GM21447 (cell line): ENCODE data around the gene BCAR1.
"Not testable (repeated sequence)": the region's sequence is repeated elsewhere in the genome, so short reads cannot be mapped to it uniquely, and the experiment has no call there.

Experiments
- ATAC-seq: cut with Tn5 transposase; IDR thresholded peaks from one replicate; pipeline ENCODE4 v1.9.1; 2021; ENCODE audit not compliant: unreplicated experiment

BCAR1 gene

DNA sequence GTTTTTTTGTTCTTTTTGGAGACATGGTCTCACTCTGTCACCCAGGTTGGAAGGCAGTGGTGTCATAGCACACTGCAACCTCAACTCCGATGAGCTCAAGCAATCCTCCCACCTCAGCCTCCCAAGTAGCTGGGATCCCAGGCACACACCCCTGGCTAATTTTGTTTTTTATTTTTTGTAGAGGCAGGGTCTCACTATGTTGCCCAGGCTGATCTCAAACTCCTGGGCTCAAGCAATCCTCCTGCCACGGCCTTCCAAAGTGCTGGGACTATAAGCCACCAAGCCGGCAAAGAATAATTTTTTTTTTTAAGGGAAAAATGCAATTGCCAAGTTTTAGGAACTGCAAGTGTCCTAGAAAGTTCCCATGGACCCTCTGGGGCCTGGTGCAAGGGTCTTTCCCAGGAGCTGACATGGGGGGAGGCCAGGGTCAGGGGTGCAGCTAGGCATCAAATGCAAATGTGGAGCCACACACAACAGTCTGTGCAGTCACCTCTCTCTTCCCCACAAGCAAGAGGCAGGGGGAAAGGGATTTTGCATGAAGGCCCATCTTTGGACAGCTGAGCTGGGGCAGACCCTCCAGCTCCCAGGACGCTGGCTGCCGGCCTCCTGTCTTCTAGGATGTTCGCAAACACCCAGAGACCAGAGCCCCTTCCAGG is 20.1 kb upstream of the BCAR1 start:
- ATAC-seq: peak; percentile 14

DNA sequence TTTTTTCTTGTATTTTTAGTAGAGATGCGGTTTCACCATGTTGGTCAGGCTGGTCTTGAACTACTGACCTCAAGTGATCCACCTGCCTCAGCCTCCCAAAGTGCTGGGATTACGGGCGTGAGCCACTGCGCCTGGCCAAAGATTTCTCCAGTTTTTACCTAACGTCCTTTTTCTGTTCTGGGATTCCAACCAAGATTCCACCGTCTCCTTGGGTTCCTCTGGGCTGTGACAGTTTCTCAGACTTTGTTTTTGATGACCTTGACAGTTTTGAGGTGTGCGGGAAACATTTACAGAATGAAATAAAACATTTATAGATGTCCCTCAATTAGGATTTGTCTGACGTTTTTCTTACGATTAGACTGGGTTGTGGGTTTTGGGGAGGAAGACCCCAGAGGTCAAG is 17.9 kb upstream of the BCAR1 start:
- not testable (repeated sequence) for ATAC-seq

DNA sequence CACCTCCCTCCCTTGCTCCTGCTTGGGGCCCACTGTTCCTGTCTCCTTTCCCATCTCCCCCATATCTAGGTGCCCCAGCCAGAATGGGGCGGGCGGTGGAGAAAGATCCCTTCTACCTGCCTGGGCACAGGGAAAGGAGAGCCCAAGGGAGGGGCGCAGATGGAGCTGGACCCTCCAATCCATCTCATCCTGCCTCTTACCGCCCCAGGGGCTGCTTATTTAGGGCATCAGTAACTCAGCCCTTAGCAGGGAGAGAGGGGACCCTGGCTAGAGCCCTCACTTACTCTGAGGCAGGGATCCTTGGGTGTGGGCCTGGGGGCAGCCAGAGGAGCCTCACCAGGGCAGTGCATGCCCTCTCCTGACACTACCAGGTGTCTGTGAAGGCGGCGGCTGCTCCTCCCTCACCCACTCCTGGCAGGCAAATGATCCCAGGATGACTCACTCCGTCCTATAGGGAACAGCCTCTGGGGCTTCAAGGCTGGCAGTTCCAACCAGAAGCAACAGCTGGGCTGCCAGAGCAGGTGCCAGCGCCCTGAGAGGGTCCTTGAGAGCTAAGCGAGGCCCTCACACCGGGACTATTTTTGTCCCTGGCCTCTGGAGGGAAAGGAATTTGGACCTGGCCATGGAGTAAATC is 16.3 kb upstream of the BCAR1 start:
- ATAC-seq: no peak

DNA sequence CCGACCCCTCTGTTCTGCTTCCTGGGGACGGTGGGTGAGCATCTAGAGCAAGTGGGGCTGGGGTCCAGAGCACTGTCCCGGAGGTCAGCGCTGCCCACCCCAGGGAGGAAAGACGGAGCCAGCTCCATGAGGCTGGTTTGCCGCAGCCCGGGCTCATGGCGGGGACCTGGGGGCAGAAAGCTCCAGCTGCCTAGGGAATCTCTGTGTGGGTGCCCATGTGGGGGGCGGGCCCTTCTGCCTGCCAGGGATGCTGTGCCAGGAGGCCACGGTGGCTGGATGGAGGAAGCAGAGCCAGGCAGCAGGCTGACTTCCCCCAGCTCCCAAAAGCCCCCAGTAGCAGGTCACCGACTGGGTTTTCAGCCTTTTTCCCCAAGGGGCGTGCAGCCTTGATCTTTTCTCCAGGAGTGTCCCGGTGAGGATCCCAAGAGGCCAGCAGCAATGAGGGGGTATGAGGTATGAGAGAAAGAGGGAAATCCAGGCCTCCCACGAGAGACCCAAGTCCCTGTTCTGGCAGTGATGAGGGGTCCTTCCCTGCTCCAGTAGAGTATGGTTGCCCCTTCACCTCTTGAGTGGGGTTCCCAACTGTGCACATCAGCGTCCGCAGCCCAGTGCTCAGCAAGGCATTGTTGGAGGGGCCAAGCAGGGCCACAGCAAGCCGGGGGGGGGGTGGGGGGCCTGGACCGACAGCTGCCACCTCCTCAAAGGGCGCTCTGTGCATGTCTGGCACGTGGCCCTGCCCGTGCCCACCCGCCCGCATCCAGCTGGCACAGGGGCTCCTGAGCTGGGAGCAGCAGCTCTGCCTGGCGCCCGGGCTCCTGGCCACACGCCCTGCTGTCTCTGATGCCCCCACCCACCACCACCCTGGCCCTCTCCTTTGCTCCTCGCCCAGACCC is 15.6 kb upstream of the BCAR1 start:
- no peak for ATAC-seq

DNA sequence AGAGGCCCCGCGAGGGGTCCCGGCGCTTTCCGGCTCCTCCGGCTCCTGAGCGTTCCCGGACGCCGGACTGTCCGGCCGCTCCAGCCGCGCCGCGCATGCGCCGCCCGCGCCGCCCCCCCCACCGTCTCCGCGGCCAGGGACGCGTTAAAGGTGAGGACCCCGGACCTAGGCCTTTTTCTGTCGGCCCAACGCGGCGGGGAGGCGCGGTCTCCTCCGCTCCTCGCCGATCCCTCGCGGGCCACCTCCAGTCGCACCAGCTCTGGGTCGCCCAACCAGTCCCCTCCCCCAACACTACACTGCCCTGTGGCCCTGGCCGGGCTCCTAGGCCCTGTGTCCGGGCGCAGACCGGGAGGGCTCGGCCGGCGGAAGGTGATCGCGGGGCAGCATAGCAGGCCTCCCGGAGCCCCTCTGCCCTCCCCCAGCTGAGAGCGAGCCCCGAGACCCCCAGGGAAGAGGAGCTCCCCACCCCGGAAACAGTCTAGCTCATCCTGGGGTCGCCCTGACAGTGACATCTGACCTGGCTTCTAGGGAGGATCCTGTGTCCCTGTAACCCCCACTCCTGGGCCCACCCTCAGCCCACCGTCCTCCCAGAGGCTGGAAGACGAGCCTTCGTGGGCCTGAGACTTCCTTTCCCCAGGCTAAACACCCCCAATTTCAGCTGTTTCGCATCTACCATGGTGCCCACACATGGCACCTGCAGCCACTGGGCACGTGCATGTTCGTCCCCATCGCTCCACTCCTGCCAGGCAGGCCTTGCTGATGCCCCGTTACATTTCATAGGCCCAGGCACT is 14.7 kb upstream of the BCAR1 start:
- peak; percentile 49 for ATAC-seq

DNA sequence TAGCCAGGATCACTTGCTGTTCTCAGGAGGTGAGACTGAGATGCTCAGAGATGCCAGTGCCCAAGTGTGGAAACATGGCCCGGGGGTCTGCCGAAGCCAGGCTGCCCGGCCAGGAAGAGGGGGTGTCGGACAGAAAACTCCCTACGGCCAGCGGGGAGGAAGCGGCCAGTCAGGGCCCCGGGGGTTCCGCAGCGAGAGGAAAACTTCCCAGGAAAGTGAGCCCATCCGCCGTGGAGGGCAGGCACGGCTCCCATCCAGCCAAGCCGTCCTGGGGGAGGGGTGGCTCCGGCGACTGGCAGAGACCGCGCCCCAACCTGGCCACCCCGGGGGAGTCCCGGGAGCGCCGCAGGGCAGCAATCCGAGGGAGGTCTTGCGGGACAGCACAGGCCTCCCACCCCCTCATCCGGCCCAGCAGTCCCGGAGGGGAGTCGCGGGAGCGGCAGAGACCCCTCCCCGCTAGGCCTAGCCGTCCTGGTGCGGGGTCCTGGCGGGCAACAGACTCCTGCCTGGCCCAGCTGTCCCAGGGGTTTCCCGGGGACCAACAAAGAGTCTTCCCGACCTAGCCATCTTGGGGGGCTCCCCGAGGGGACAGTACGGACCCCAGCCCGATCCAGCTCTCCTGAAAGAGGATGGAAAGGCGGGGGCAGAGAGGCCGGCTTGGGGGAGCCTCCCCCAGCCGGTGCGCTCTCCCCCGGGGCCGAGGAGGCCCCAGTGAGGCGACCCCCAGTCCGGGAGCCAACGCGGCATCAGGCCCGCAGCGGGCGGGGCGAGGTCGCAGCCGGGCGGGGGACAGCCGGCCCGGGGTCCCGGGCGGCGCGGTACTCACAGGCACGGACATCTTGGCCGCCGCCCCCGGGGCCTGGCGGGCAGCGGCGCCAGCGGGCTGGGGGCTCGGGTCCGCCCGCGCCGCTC is 13.8 kb upstream of the BCAR1 start:
- peak; percentile 21 for ATAC-seq

DNA sequence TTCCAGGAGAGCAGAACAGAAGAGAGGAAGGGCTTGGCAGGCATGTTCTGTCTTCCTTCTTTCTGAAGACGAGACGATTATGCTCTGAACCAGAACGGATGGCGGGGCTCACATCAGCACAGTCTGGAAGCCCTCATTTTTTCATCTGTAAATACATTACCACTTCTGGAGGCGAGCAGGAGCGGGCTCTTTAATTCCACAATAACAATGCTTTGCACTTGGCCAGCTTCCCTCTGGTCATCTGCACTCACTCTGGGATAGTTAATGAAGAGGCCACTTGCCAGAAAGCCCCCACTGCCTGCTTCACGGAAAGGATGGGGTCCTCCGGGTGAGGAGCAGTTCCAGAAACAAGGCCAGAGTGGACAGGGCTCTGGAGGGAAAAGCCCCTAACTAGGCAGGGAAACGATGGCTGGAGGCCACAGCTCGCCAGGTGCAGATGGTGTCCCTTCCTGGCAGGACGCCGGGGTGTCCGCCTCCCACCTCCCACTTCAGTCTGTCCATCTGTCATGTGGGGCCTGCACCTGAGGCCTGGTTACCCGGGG is 13.1 kb upstream of the BCAR1 start:
- ATAC-seq: no peak

DNA sequence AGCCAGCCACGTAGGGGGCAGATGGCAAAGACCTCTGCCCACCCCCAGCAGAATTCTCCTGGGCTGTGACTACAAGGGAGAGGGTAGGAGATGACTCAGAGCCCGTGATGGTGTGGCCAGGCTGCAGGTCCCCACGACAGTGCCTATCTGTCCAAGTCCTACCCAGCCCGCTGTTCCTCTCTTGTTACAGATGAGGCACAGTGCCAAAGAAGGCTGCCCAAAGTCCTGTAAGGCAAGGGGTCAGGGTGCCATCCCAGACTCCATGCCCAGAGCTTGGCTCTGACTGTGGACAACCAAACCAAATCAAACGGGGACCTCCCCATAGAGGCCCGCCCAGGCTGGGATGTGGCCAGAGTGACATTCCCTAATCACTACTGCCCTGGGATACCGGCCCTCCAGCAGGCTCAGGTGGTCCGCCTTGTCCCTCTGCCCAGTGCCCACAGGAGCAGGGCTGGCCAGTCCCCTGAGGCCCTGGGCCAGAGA is 12.6 kb upstream of the BCAR1 start:
- ATAC-seq: no peak

DNA sequence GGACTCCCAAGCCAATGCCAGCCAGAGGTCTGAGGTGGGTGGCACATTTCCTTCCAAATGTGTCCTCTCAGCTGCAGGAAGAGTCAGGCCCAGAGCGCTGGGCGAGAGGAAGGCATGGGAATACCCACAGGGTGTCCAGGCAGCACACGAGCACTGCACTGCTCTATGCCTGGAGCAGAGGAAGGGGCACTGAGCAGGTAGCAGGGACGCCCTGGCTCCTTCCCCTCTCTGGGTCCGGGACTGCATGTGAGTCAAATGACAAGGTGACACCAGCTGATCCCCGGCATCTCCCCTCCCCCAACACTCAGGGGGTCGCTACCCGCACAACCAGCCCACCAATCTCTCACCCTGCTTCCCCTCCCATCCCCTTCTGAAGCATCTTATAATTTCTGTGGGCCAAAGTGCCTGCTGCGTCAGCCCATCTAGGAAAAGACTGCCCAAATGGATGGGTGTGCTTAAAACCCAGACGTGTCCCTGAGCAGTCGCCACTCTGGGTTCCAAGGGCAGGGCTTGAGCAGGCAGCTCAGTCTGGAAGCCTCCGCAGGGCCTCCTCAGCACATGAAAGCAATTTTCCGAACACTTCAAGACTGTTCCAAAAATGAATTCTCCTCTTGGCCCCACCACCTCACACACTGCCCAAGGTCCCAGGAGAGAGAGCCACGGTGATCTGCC is 12.0 kb upstream of the BCAR1 start:
- no peak for ATAC-seq

DNA sequence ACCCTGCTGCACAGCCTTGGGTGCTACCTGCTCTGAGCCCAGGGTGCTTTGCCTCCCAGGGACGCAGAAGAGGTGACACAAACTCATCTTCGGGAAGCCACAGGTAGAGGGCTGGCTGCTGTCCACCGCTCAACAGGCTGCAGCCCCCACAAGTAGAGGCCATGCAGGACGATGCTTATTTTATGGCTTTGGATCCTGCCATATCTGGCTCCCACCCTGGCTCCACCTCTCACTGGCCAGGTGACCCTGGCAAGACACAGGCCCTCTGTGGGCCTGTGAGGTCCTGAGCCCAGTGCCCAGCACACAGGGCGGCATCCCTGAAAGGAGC is 11.3 kb upstream of the BCAR1 start:
- ATAC-seq: no peak

DNA sequence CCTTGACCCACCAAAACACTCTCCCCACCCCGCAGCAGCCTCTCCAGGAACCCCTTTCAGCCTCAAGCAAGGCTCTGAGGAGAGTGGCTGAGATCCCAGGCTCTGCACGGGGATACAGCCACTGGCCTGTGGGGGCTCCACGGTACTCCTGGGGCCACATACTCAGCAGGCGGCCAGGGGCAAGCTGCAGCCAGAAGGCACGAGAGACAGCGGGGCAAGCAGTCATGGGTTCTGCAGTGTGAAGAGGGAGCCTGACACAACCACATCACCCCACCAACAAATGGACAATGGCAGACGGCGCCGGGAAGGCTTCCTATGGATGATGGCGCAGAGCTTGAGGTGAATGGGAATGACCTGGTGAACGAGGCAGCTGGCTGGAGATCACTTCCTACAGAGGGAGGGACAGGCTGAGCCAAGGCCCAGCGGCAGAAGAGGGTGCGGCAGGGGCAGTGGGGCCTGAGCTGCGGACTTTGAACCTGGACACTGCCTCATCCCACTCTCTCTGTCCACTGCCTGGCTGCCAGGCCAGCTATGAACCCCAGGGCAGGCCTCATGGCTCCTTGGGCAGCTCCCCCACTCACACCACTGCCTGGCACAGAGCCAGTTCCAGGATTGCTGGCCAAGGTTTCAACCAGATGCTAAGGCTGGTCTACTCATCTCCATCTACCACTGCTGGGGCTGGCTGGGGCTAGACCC is 10.8 kb upstream of the BCAR1 start:
- no peak for ATAC-seq

DNA sequence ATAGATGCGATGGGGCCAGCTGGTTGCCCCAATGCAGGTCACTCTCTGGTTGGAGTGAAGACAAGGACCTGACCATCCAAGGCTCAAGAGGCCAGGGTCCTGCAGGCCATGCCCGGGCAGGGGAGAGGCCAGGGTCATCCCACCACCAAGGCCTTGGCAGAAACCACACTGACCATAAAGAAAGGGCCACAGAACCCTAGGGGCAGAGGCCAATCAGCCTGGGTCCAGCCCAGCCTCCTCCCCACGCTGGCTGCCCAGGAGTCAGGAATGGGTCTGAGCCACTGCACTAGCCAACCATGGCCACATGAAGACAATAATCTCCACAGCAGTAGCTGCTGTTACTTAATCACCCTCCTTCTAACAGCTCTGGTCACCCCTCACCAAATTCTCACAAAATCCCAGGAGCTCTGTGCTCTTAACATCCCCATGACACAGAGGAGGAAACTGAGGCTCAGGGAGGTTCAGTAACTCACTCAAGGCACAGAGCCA is 10.2 kb upstream of the BCAR1 start:
- no peak for ATAC-seq

DNA sequence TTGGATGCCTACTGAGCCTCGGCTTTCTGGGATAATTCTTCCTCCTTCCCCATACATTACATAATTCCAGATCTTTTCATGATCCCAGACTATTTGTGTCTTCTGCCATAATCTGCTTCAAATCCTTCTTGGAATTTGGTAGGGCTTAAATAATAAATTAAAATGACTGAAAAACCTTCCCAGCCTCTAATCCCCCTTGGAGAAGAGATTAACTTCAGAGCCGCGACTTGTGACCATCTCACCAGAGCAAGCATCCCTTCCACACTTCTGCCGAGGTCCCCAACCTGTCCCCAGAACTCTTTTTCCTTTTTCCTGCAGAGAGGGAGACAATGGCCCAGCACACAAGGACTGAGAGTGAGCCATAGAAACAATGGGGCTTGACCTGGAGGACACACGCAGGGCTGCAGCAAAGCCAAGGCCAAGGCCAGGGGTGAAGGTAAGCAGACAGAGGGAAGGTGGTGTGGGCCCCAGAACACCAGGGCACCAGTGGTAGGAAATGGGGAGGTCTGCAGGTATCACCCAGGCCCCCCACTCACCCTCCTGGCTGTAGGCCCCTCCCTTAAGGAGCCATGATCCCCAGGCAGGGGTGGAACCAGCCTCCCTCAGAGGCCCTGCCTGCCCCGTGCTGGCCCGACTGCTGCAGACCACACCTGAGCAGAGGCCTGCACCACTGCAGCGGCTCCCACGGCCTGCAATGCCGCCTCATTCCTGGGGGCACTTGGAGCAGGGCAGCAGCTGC is 9.6 kb upstream of the BCAR1 start:
- no peak for ATAC-seq

DNA sequence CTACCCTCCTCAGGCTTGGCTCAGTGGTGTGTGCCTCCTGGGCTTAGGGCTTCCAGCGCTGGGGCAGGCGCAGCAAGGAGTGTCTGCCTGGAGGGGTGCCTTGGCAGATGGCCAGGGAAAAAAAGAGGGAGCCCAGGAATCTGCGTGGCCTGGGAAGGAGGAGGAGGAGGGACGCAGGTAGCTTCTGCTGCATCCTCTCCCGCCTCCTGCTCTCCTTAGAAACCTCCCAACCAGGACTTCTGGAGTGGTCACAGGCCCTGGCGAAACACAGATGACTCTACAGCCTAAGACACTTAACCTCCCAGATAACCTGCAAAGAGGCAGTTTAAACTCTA is 7.3 kb upstream of the BCAR1 start:
- no peak for ATAC-seq

DNA sequence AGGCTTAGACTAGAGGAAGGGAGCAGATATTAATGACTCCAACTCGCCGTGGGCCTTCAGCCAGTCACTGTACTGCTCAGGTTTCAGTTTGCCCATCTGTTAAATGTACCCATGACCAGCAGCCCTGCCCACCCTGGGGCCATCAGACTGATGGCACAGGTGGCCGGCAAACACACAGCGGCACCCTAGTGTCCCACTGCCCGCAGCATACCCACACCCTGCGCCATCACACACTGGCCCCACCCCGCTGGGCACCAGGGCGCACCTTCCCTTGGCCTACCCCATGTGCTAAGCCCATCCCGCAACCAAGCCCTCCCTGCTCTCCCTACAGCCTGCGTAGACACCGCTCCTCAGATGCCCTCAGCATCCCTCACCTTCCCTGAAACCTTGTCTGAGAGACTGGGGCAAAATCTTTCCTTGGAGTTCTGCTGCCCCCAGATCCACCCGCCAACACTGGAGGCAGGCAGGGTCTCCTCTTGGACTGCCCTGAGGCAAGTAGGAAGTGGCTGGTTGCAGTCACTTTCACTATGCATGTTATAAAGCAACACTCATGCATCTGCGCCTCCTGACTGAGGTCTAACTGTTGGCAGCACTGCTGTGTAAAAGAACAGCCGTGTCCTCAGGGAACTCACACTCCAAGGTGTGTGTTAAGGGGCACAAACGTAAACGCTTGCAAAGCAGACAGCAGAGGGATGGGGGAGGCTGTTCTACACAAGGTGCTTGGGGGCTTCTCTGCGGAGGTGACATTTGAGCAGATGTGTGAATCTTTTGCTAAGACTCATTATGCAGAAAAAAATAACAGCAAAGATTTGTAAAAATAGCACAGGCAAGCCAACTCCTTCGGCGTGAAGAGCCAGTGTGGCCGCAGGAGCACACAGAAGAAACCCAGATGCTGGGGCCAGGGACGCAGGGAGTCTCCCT is 6.7 kb upstream of the BCAR1 start:
- no peak for ATAC-seq

DNA sequence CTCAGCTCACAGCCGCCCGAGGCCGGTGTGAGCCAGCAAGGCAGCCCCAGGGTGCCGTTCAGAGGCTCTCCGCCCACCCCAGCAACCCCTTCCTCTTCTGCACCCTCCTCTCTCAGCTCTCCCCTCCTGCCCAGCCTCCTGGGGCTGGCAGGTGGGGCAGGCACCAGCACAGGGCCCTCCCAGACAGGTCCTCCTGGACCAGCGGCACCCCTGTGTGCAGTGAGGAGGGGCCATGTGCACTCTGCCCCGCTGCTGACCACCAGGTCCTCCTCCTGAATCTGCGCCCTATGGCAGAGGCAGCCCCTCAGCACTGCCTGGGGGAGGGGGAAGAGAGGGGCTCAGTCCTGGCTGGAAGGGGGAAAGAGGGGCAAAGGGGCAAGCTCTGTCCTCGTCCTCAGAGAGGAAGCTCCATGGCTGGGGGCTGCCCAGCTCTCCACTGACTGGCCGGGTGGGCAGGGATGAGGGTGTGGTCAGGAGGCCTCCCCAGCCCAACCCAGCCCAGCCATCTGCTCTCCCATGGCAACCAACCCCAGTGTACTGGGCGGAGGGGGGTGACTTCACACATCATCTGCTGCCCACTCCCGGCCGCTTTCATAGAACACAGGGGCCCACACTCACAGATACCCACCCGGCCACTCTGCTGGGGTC is 5.4 kb upstream of the BCAR1 start:
- ATAC-seq: no peak
